Measurements from ENCODE around the gene MYMX. TPM values are rescaled to one million over a fixed set of nuclear protein-coding genes. Genes with fewer than 3 reads are reported as not detected.
A peak's percentile ranks its signal among the peaks of the same experiment; 100 is the strongest.

MYMX gene
- total RNA-seq, 4 donors from 2014 or later = 0.95 TPM; not detected in 3

GRCh38 chr6:44246663-44247337 is 30.1 kb downstream of the MYMX start, which contains the start of gene HSP90AB1:
Gene HSP90AB1 (plus strand): TSS chr6:44247101. CDS start chr6:44248630, 1,529 bp downstream.
- peak within 1 kb of the TSS; percentile 77 to 98 (median 86) for H3K4me3 ChIP-seq
- peaks cover 0 to 30% (median 11%) of the 10 kb centered on the region in 4 donors for H3K36me3 ChIP-seq
- TF ChIP-seq CTCF (IDR thresholded peaks at IDR 0.05) = peak in 1 of 5 experiments; percentile 6
- TF ChIP-seq POLR2AphosphoS5 (IDR thresholded peaks at IDR 0.05) = peak; percentile 99 to 100 (median 100)
- peak; percentile 100 for TF ChIP-seq POLR2A (IDR thresholded peaks at IDR 0.05)
- no peak for TF ChIP-seq EP300 (IDR thresholded peaks at IDR 0.05; ENCODE audit: low read depth)
- no peaks in the 10 kb centered on the region for H3K27me3 ChIP-seq
- DNase-seq = peak; percentile 98
- peak within 1 kb of the TSS; percentile 93 to 99 (median 95) for H3K27ac ChIP-seq
- in situ Hi-C loops (cut with MboI; ENCODE audit: low pct_ligation_motif_present in 1 of 4, low pct_unique_long_range_greater_than_20kb in 1 of 4, low sequenced_read_pairs in 3 of 4) = no loop called here
- WGBS, 2 donors (ENCODE audit: low coverage in 1 of 2) = 0 to 1% methylated on average over 11 to 31 of the region's 34 CpGs
- intact Hi-C loops (cut with DNase I; ENCODE audit: low total_unique reads) = no loop called here
- no peaks in the 10 kb centered on the region for H3K9me3 ChIP-seq
- H3K4me1 ChIP-seq = peaks cover 4 to 28% (median 16%) of the 10 kb centered on the region in 4 donors

DNA sequence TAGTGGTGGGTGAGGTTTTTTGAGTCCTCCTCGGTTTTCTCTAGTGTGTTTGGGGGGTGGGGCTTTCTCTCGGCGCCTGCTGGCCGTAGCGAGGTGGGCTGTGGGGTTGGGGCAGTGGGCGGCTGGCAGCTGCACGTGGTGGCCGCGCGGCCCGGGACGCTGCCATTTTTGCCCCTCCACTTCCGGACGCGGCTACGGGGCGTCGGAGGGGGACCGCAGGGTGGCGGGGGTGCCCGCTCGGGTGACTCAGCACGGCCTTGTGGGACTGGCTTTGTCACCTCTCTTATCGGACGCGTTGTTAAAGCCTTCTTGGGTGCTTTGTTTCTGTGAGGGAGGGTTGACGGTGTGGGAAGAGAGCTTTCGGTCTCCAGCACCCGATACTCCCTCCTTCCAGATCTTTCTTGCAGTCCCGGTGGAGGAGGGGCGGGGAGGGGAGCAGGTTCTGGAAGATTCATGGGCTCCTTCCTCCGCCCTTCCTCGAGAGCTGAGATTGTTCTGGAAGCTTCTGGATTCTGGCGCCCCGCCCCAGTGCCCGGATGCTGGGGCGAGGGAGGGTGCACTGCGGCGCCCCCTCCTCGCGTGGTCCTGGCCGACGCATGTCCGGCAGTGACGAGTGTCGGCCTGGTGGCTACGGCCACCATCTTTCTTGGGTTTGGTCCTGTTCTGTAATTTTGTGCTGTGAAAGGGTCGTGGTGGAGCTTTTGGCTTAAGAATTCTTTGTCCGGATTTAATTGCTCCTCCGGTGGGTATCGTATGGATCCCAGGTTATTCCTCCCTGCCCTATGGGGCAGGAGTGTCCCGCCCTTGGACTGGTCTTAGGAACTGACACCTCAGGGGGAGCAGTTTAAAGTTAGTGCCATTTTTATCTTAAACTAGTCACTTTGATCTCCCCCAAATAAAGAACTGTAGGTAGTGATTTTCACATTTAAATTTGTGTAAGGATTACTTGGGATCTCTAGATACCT is 30.9 kb downstream of the MYMX start:
- no peaks in the 10 kb centered on the region for H3K9me3 ChIP-seq
- TF ChIP-seq POLR2A (IDR thresholded peaks at IDR 0.05) (no peak), CTCF (IDR thresholded peaks at IDR 0.05) (peak in 1 of 5 experiments; percentile 3), POLR2AphosphoS5 (IDR thresholded peaks at IDR 0.05) (peak in 1 of 3 donors; percentile 40)
- in situ Hi-C loops (cut with MboI; ENCODE audit: low pct_ligation_motif_present in 1 of 4, low pct_unique_long_range_greater_than_20kb in 1 of 4, low sequenced_read_pairs in 3 of 4) (no loop called here), intact Hi-C loops (cut with DNase I; ENCODE audit: low total_unique reads) (no loop called here)
- peak; percentile 78 for DNase-seq
- 1% methylated on average over 52 of the region's 52 CpGs; no CpG with 5 or more reads in 1 of the 2 donors for WGBS, 2 donors (ENCODE audit: low coverage in 1 of 2)
- peaks cover 4 to 28% (median 16%) of the 10 kb centered on the region in 4 donors for H3K4me1 ChIP-seq
- peak overlapping the region; percentile 77 to 98 (median 86) for H3K4me3 ChIP-seq
- H3K36me3 ChIP-seq = peaks cover 0 to 38% (median 16%) of the 10 kb centered on the region in 4 donors
- H3K27ac ChIP-seq = peak overlapping the region; percentile 93 to 99 (median 95)
- H3K27me3 ChIP-seq = no peaks in the 10 kb centered on the region

- Histone ChIP-seq H3K4me1 (peaks cover 4 to 28% (median 16%) of the 10 kb centered on the region in 4 donors), H3K36me3 (peaks cover 0 to 48% (median 20%) of the 10 kb centered on the region in 4 donors), H3K9me3 (no peaks in the 10 kb centered on the region), H3K27me3 (no peaks in the 10 kb centered on the region), H3K4me3 (peak overlapping the region in 3 of 4 donors; percentile 77 to 98 (median 89)), H3K27ac (peak overlapping the region; percentile 93 to 99 (median 95))
- in situ Hi-C loops (cut with MboI; ENCODE audit: low pct_ligation_motif_present in 1 of 4, low pct_unique_long_range_greater_than_20kb in 1 of 4, low sequenced_read_pairs in 3 of 4) = no loop called here
- 3 to 18% methylated on average over 1 of the region's 1 CpG for WGBS, 2 donors (ENCODE audit: low coverage in 1 of 2)
- no peak for TF ChIP-seq CTCF (IDR thresholded peaks at IDR 0.05)
- no peak for TF ChIP-seq POLR2A (IDR thresholded peaks at IDR 0.05)
- no peak for TF ChIP-seq POLR2AphosphoS5 (IDR thresholded peaks at IDR 0.05)
- TF ChIP-seq EP300 (IDR thresholded peaks at IDR 0.05; ENCODE audit: low read depth) = no peak
- intact Hi-C loops (cut with DNase I; ENCODE audit: low total_unique reads) = no loop called here
- DNase-seq = no peak
Measured at GRCh38 chr6:44248579-44248978, 31.9 kb downstream of the MYMX start.
